Common myeloid progenitor, CD34-positive (primary cell): Measurements from ENCODE around the gene ADGRL3.

Experiments
- CTCF ChIA-PET: fragments of 350-600 bp; sonication (Branson Sonifier 250); formaldehyde crosslinking; loops from one replicate; lab custom pipeline; 2021; ENCODE audit warnings: antibody characterized with exemption; lab: Charles Lee
- POLR2A ChIA-PET: fragments of 350-600 bp; sonication (Branson Sonifier 250); formaldehyde crosslinking; loops from one replicate; lab custom pipeline; 2021; ENCODE audit warnings: antibody characterized with exemption; lab: Charles Lee
- DNase-seq, 3 donors: peaks; one replicate each; pipeline versions ENCODE4 v3.0.0 to v3.0.0-alpha.2; 2013
- H3K27ac ChIP-seq, 2 experiments: 1 replicate in 1 of 2; 2 replicates in 1 of 2; pipeline ENCODE4 v1.7.0; 2013; ENCODE audit warnings: inconsistent platforms in 2 of 2, low read length in 2 of 2, mild to moderate bottlenecking in 2 of 2, low read depth in 1 of 2, moderate library complexity in 1 of 2; ENCODE audit not compliant: severe bottlenecking in 2 of 2, insufficient read depth in 1 of 2, poor library complexity in 1 of 2
- H3K27me3 ChIP-seq, 5 experiments: replicated peaks in 2 of 5; 1 replicate in 3 of 5; 2 replicates in 2 of 5; pipeline versions ENCODE4 v1.6.1 to v1.7.0; 2013; ENCODE audit warnings: low read length in 4 of 5, mild to moderate bottlenecking in 2 of 5, moderate library complexity in 2 of 5, inconsistent platforms in 1 of 5; ENCODE audit not compliant: insufficient read depth in 5 of 5, control insufficient read depth in 4 of 5
- H3K36me3 ChIP-seq, 4 experiments: 1 replicate in 2 of 4; 2 replicates in 2 of 4; pipeline versions ENCODE4 v1.6.1 to v1.7.0; 2013; ENCODE audit warnings: low read length in 3 of 4, control low read depth in 1 of 4, mild to moderate bottlenecking in 1 of 4; ENCODE audit not compliant: control insufficient read depth in 4 of 4, insufficient read depth in 4 of 4
- H3K4me1 ChIP-seq, 4 experiments: 1 replicate in 3 of 4; 2 replicates in 1 of 4; pipeline versions ENCODE4 v1.6.1 to v1.7.1; 2013; ENCODE audit warnings: low read length in 3 of 4, mild to moderate bottlenecking in 3 of 4, control low read depth in 1 of 4, inconsistent platforms in 1 of 4, moderate library complexity in 1 of 4; ENCODE audit not compliant: control insufficient read depth in 4 of 4, insufficient read depth in 4 of 4; ENCODE audit errors: control extremely low read depth in 1 of 4
- H3K4me3 ChIP-seq, 7 experiments: 1 replicate in 4 of 7; 2 replicates in 3 of 7; pipeline versions ENCODE4 v1.5.1 to v1.7.0; 2013; ENCODE audit warnings: mild to moderate bottlenecking in 7 of 7, low read length in 6 of 7, moderate library complexity in 6 of 7, inconsistent platforms in 2 of 7, low read depth in 2 of 7, control low read depth in 1 of 7; ENCODE audit not compliant: insufficient read depth in 4 of 7, control insufficient read depth in 1 of 7; ENCODE audit errors: extremely low read depth in 1 of 7
- H3K9me3 ChIP-seq, 5 experiments: 1 replicate in 4 of 5; 2 replicates in 1 of 5; pipeline versions ENCODE4 v1.6.1 to v1.7.1; 2013; ENCODE audit warnings: low read length in 4 of 5, mild to moderate bottlenecking in 2 of 5, inconsistent platforms in 1 of 5, low read depth in 1 of 5, moderate library complexity in 1 of 5; ENCODE audit not compliant: control insufficient read depth in 4 of 5, insufficient read depth in 2 of 5; ENCODE audit errors: control extremely low read depth in 1 of 5
- WGBS: methylation state at CpG from one replicate; pipeline ENCODE4 v1.1.5; 2013; ENCODE audit not compliant: insufficient coverage; 5-methylcytosine and 5-hydroxymethylcytosine counted together

The ADGRL3 gene

GRCh38 chr4:61543976-61544375, 343.9 kb downstream of the ADGRL3 start:
- ChIA-PET CTCF (no interaction called here), POLR2A (no interaction called here)
- H3K27ac ChIP-seq = no peak overlapping the region
- no peaks in the 10 kb centered on the region for H3K36me3 ChIP-seq
- no peaks in the 10 kb centered on the region for H3K4me1 ChIP-seq
- no CpG with 5 or more reads among the region's 3 CpGs for WGBS
- H3K27me3 ChIP-seq = no peaks in the 10 kb centered on the region
- no peak overlapping the region for H3K4me3 ChIP-seq
- no peak for DNase-seq
- no peaks in the 10 kb centered on the region for H3K9me3 ChIP-seq

- WGBS = 86% methylated on average over 1 of the region's 3 CpGs
- Histone ChIP-seq H3K27ac (no peak overlapping the region), H3K4me3 (no peak overlapping the region), H3K27me3 (no peaks in the 10 kb centered on the region), H3K36me3 (no peaks in the 10 kb centered on the region), H3K9me3 (no peaks in the 10 kb centered on the region), H3K4me1 (no peaks in the 10 kb centered on the region)
- CTCF ChIA-PET = no interaction called here
- POLR2A ChIA-PET = no interaction called here
- DNase-seq = no peak
These were observed 345.9 kb downstream of the ADGRL3 start for GRCh38 chr4:61545902-61546480.

GRCh38 chr4:61549336-61549735, 349.2 kb downstream of the ADGRL3 start:
- no peak overlapping the region for H3K4me3 ChIP-seq
- H3K27ac ChIP-seq = no peak overlapping the region
- no peaks in the 10 kb centered on the region for H3K36me3 ChIP-seq
- WGBS = no CpG with 5 or more reads among the region's 2 CpGs
- DNase-seq = no peak
- H3K4me1 ChIP-seq = no peaks in the 10 kb centered on the region
- CTCF ChIA-PET = no interaction called here
- H3K9me3 ChIP-seq = no peaks in the 10 kb centered on the region
- H3K27me3 ChIP-seq = no peaks in the 10 kb centered on the region
- POLR2A ChIA-PET = no interaction called here

GRCh38 chr4:61553557-61554125, 353.5 kb downstream of the ADGRL3 start:
- ChIA-PET POLR2A (no interaction called here), CTCF (no interaction called here)
- no peaks in the 10 kb centered on the region for H3K36me3 ChIP-seq
- DNase-seq = no peak
- H3K4me3 ChIP-seq = no peak overlapping the region
- no peak overlapping the region for H3K27ac ChIP-seq
- peaks cover 0 to 2% (median 0%) of the 10 kb centered on the region in 5 experiments for H3K27me3 ChIP-seq
- WGBS = no CpG with 5 or more reads among the region's 1 CpG
- H3K9me3 ChIP-seq = no peaks in the 10 kb centered on the region
- no peaks in the 10 kb centered on the region for H3K4me1 ChIP-seq

- Histone ChIP-seq H3K27me3 (peaks cover 0 to 2% (median 0%) of the 10 kb centered on the region in 5 experiments), H3K27ac (no peak overlapping the region), H3K4me3 (no peak overlapping the region), H3K36me3 (no peaks in the 10 kb centered on the region), H3K9me3 (no peaks in the 10 kb centered on the region), H3K4me1 (no peaks in the 10 kb centered on the region)
- WGBS = 94% methylated on average over 2 of the region's 3 CpGs
- ChIA-PET CTCF (no interaction called here), POLR2A (no interaction called here)
- no peak for DNase-seq
These were observed 355.7 kb downstream of the ADGRL3 start for GRCh38 chr4:61555789-61556188.

GRCh38 chr4:61556277-61556676, 356.2 kb downstream of the ADGRL3 start:
- Histone ChIP-seq H3K27ac (no peak overlapping the region), H3K9me3 (no peaks in the 10 kb centered on the region), H3K4me3 (no peak overlapping the region), H3K4me1 (no peaks in the 10 kb centered on the region), H3K36me3 (no peaks in the 10 kb centered on the region), H3K27me3 (peaks cover 0 to 2% (median 0%) of the 10 kb centered on the region in 5 experiments)
- no peak for DNase-seq
- CTCF ChIA-PET = no interaction called here
- POLR2A ChIA-PET = no interaction called here
- 100% methylated on average over 1 of the region's 1 CpG for WGBS

- no peak for DNase-seq
- H3K4me1 ChIP-seq = no peaks in the 10 kb centered on the region
- H3K27ac ChIP-seq = no peak overlapping the region
- H3K4me3 ChIP-seq = no peak overlapping the region
- H3K9me3 ChIP-seq = peaks cover 0 to 8% (median 0%) of the 10 kb centered on the region in 5 experiments
- WGBS = 100% methylated on average over 2 of the region's 3 CpGs
- POLR2A ChIA-PET = no interaction called here
- H3K27me3 ChIP-seq = peaks cover 0 to 2% (median 0%) of the 10 kb centered on the region in 5 experiments
- CTCF ChIA-PET = no interaction called here
- H3K36me3 ChIP-seq = no peaks in the 10 kb centered on the region
These were observed 359.3 kb downstream of the ADGRL3 start for GRCh38 chr4:61559396-61559795.
